HEK293 (cell line): ENCODE data around the gene MKX.

Experiments
- SP2 ChIP-seq: fragments of 450-650 bp; formaldehyde crosslinking; IDR thresholded peaks from 2 replicates; pipeline ENCODE4 v1.5.1; 2016; ENCODE audit warnings: missing biosample characterization, missing genetic modification characterization
- YY1 ChIP-seq: fragments of 450-650 bp; formaldehyde crosslinking; IDR thresholded peaks from 2 replicates; pipeline ENCODE4 v1.5.1; 2018; ENCODE audit warnings: missing biosample characterization, missing genetic modification characterization
- ZFHX2 ChIP-seq: fragments of 450-650 bp; formaldehyde crosslinking; conservative IDR thresholded peaks from 2 replicates; pipeline ENCODE4 v1.5.1; 2016; ENCODE audit warnings: missing biosample characterization, missing genetic modification characterization
- ZNF169 ChIP-seq: fragments of 450-650 bp; formaldehyde crosslinking; IDR thresholded peaks from 2 replicates; pipeline ENCODE4 v1.5.1; 2016; ENCODE audit warnings: missing biosample characterization, missing genetic modification characterization
- ZNF423 ChIP-seq: fragments of 450-650 bp; formaldehyde crosslinking; IDR thresholded peaks from 2 replicates; pipeline ENCODE4 v1.5.1; 2016; ENCODE audit warnings: missing biosample characterization, missing genetic modification characterization
- TF ChIP-seq, protein P1 (sequence below): fragments of 450-650 bp; formaldehyde crosslinking; IDR thresholded peaks from 2 replicates; pipeline ENCODE4 v1.5.1; 2016; ENCODE audit warnings: missing biosample characterization, missing genetic modification characterization
- TF ChIP-seq, protein P2 (sequence below): fragments of 450-650 bp; IDR thresholded peaks from 2 replicates; pipeline ENCODE4 v1.5.1; 2018; ENCODE audit warnings: missing biosample characterization, missing genetic modification characterization
- TF ChIP-seq, protein P3 (sequence below): fragments of 450-650 bp; formaldehyde crosslinking; IDR thresholded peaks from 2 replicates; pipeline ENCODE4 v1.5.1; 2016; ENCODE audit warnings: missing biosample characterization, missing genetic modification characterization, low read depth
- TF ChIP-seq, protein P4 (sequence below): fragments of 450-650 bp; formaldehyde crosslinking; IDR thresholded peaks from 2 replicates; pipeline ENCODE4 v1.5.1; 2016; ENCODE audit warnings: missing biosample characterization, missing genetic modification characterization

DNA sequence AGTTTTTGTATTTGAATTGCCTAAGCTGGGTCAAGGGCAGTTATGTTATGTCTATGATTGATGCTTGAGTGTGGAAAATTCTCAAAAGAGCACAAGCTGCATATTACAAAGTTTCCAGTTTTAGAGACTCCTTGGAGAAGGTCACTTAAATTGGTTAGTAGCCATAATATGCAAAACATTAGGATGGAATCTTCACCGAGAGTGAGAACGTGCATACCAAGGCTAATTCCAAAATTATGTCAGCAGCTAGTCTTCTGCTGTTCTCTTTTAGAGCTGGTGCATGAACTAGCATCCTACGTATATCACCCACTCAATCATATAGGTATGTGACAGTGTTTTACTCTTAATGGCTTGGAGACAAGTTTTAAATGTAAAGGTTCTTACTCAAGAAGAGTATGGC, 49.2 kb downstream of the MKX start:
- TF ChIP-seq SP2 (tag by site-specific recombination) (no peak), ZNF423 (tag by site-specific recombination) (no peak), YY1 (no peak), ZFHX2 (tag by site-specific recombination) (no peak), ZNF169 (tag by site-specific recombination) (no peak)
- TF ChIP-seq, protein P1, sequence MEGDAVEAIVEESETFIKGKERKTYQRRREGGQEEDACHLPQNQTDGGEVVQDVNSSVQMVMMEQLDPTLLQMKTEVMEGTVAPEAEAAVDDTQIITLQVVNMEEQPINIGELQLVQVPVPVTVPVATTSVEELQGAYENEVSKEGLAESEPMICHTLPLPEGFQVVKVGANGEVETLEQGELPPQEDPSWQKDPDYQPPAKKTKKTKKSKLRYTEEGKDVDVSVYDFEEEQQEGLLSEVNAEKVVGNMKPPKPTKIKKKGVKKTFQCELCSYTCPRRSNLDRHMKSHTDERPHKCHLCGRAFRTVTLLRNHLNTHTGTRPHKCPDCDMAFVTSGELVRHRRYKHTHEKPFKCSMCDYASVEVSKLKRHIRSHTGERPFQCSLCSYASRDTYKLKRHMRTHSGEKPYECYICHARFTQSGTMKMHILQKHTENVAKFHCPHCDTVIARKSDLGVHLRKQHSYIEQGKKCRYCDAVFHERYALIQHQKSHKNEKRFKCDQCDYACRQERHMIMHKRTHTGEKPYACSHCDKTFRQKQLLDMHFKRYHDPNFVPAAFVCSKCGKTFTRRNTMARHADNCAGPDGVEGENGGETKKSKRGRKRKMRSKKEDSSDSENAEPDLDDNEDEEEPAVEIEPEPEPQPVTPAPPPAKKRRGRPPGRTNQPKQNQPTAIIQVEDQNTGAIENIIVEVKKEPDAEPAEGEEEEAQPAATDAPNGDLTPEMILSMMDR, result no peak
- TF ChIP-seq, protein P2, sequence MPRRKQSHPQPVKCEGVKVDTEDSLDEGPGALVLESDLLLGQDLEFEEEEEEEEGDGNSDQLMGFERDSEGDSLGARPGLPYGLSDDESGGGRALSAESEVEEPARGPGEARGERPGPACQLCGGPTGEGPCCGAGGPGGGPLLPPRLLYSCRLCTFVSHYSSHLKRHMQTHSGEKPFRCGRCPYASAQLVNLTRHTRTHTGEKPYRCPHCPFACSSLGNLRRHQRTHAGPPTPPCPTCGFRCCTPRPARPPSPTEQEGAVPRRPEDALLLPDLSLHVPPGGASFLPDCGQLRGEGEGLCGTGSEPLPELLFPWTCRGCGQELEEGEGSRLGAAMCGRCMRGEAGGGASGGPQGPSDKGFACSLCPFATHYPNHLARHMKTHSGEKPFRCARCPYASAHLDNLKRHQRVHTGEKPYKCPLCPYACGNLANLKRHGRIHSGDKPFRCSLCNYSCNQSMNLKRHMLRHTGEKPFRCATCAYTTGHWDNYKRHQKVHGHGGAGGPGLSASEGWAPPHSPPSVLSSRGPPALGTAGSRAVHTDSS (tag by site-specific recombination), result no peak
- TF ChIP-seq, protein P3, sequence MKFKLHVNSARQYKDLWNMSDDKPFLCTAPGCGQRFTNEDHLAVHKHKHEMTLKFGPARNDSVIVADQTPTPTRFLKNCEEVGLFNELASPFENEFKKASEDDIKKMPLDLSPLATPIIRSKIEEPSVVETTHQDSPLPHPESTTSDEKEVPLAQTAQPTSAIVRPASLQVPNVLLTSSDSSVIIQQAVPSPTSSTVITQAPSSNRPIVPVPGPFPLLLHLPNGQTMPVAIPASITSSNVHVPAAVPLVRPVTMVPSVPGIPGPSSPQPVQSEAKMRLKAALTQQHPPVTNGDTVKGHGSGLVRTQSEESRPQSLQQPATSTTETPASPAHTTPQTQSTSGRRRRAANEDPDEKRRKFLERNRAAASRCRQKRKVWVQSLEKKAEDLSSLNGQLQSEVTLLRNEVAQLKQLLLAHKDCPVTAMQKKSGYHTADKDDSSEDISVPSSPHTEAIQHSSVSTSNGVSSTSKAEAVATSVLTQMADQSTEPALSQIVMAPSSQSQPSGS, result no peak
- TF ChIP-seq, protein P4, sequence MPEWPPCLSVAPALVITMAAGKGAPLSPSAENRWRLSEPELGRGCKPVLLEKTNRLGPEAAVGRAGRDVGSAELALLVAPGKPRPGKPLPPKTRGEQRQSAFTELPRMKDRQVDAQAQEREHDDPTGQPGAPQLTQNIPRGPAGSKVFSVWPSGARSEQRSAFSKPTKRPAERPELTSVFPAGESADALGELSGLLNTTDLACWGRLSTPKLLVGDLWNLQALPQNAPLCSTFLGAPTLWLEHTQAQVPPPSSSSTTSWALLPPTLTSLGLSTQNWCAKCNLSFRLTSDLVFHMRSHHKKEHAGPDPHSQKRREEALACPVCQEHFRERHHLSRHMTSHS (tag by site-specific recombination), result no peak
